Left ventricle myocardium inferior (tissue), 1 donor: ENCODE data around the gene UBE3C. TPM values are rescaled to one million over a fixed set of nuclear protein-coding genes. Genes with fewer than 3 reads are reported as not detected.

Experiments used
- DNase-seq: peaks from one replicate; pipeline ENCODE4 v3.0.0-alpha.2; 2020
- H3K27ac ChIP-seq: fragments of 200-600 bp; replicated peaks from 2 replicates; pipeline ENCODE4 v1.8.0; 2021
- H3K27me3 ChIP-seq: fragments of 200-600 bp; 2 replicates; pipeline ENCODE4 v1.8.0; 2021; ENCODE audit warnings: low read depth
- H3K36me3 ChIP-seq: fragments of 200-600 bp; 2 replicates; pipeline ENCODE4 v1.8.0; 2021
- H3K4me1 ChIP-seq: fragments of 200-600 bp; 2 replicates; pipeline ENCODE4 v1.8.0; 2021
- H3K4me3 ChIP-seq: fragments of 200-600 bp; 2 replicates; pipeline ENCODE4 v1.8.0; 2021; ENCODE audit warnings: mild to moderate bottlenecking, moderate library complexity
- H3K9me3 ChIP-seq: fragments of 200-600 bp; replicated peaks from 2 replicates; pipeline ENCODE4 v1.8.0; 2021
- CTCF ChIP-seq: fragments of 200-600 bp; IDR thresholded peaks from 2 replicates; pipeline ENCODE4 v1.8.0; 2021; ENCODE audit warnings: antibody characterized with exemption, mild to moderate bottlenecking, borderline replicate concordance
- intact Hi-C: fragments of 100-400 bp; cut with micrococcal nuclease; formaldehyde crosslinking; loops from one replicate; pipeline ENCODE4 v1.11.0; 2022
- total RNA-seq: library from RNA; stranded (reverse); fragmentation: NEBNext Ultra II Directional; extraction: Animal tissue kit (Norgen Biotek cat#: 25700); gene quantifications from one replicate; pipeline ENCODE4 v1.2.1, GENCODE V29; 2021
- donor health status: DM: no; HTN: yes; CAD: no; lungs with severe emphysema.

The UBE3C gene
- total RNA-seq, 1 donor from 2014 or later, result 50.2 TPM

DNA sequence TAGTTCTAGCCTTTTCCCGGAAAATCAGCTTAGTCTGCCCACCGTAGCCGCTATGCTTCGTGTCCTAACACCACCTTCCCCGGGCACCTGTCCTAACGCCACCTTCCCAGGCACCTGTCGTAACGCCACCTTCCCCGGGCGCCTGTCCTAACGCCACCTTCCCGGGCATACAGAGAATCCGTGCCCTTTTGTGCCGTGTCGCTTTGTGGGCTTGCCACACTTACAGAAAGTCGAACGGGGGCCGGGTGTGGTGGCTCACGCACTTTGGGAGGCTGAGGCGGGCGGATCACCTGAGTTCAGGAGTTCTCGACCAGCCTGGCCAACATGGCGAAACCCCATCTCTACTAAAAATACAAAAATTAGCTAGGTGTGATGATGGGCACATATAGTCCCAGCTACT is 124.4 kb downstream of the UBE3C start:
- H3K4me3 ChIP-seq, result no peak overlapping the region
- H3K27ac ChIP-seq, result no peak overlapping the region
- no peak for DNase-seq
- H3K9me3 ChIP-seq, result no peaks in the 10 kb centered on the region
- no peaks in the 10 kb centered on the region for H3K4me1 ChIP-seq
- peaks cover 76% of the 10 kb centered on the region for H3K36me3 ChIP-seq
- TF ChIP-seq CTCF, result no peak
- H3K27me3 ChIP-seq, result no peaks in the 10 kb centered on the region
- intact Hi-C loops, result no loop called here

DNA sequence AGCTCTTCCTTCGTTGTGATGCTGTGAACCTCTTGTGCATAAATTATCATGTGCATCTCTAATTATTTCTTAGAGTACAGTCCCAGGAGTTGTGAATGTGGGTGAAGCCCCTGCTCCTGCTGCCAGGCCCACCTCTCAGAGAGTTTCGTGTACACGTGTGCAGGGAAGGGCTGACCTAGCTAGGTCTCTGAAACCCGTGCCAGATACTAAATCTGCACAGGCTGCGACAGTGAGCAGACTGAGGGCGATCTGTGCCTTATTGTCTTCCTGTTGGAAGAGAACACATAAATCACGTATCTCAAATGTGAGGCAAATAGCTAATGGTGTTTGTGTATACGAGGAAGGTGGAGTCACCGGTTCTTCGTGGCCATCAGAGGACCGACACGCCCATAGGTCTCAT is 126.3 kb downstream of the UBE3C start:
- DNase-seq, result no peak
- no peaks in the 10 kb centered on the region for H3K27me3 ChIP-seq
- H3K27ac ChIP-seq, result no peak overlapping the region
- peaks cover 69% of the 10 kb centered on the region for H3K36me3 ChIP-seq
- peaks cover 4% of the 10 kb centered on the region for H3K4me1 ChIP-seq
- no peak overlapping the region for H3K4me3 ChIP-seq
- H3K9me3 ChIP-seq, result no peaks in the 10 kb centered on the region
- no peak for TF ChIP-seq CTCF
- intact Hi-C loops, result no loop called here

- peaks cover 68% of the 10 kb centered on the region for H3K36me3 ChIP-seq
- no peak overlapping the region for H3K27ac ChIP-seq
- no peak for DNase-seq
- peaks cover 4% of the 10 kb centered on the region for H3K4me1 ChIP-seq
- no peaks in the 10 kb centered on the region for H3K9me3 ChIP-seq
- TF ChIP-seq CTCF, result no peak
- H3K4me3 ChIP-seq, result no peak overlapping the region
- H3K27me3 ChIP-seq, result no peaks in the 10 kb centered on the region
- intact Hi-C loops, result no loop called here
Measured at GRCh38 chr7:157266272-157266671, 127.5 kb downstream of the UBE3C start.

- intact Hi-C loops, result no loop called here
- no peak for TF ChIP-seq CTCF
Measured at GRCh38 chr7:157267516-157267915, 128.8 kb downstream of the UBE3C start.

DNA sequence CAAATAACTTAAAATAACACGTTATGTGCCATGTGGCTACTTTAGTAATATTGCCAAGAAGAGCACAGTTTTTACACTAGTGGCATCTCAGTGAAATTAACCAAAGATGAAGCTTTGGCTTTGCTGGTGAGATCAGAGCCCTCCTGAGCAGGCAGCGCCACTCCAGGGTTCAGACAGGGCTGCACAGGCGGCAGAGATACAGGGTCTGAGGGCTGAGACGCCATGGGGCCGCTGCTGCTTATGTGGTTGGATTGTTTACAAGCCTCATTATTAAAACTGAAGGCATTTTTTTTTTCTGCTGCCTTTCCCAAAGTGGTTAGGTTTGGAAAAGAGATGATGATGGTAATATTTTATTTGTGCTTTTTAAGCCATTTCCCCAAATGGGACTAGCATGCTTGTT is 129.2 kb downstream of the UBE3C start:
- no peak for DNase-seq
- no peak overlapping the region for H3K4me3 ChIP-seq
- H3K36me3 ChIP-seq, result peaks cover 64% of the 10 kb centered on the region

More at GRCh38 chr7:157267516-157267915, 128.8 kb downstream of the UBE3C start:
- H3K9me3 ChIP-seq, result no peaks in the 10 kb centered on the region
- no peak overlapping the region for H3K27ac ChIP-seq
- peaks cover 16% of the 10 kb centered on the region for H3K4me1 ChIP-seq
- H3K4me3 ChIP-seq, result no peak overlapping the region
- no peaks in the 10 kb centered on the region for H3K27me3 ChIP-seq
- peaks cover 68% of the 10 kb centered on the region for H3K36me3 ChIP-seq
- no peak for DNase-seq

More for the DNA sequence above, 129.2 kb downstream of the UBE3C start:
- Histone ChIP-seq H3K27me3 (no peaks in the 10 kb centered on the region), H3K4me1 (peaks cover 20% of the 10 kb centered on the region), H3K27ac (no peak overlapping the region), H3K9me3 (no peaks in the 10 kb centered on the region)
- intact Hi-C loops, result no loop called here
- no peak for TF ChIP-seq CTCF
